Neuronal stem cell (in vitro differentiated cells): ENCODE measurements around the gene SPRING1.

Source experiments
- DNase-seq: peaks from one replicate; pipeline ENCODE4 v3.0.0-alpha.2; 2013; ENCODE audit warnings: low spot score
- H2AFZ ChIP-seq: one replicate; pipeline ENCODE4 v1.6.1; 2013; ENCODE audit warnings: mild to moderate bottlenecking, low read length, inconsistent platforms
- H2AK5ac ChIP-seq: 2 replicates; pipeline ENCODE4 v1.6.1; 2013; ENCODE audit warnings: low read depth, mild to moderate bottlenecking, inconsistent platforms, low read length, moderate library complexity, mixed read lengths
- H2BK120ac ChIP-seq: 2 replicates; pipeline ENCODE4 v1.6.1; 2013; ENCODE audit warnings: low read depth, mild to moderate bottlenecking, inconsistent platforms, low read length, moderate library complexity, mixed read lengths
- H2BK12ac ChIP-seq: one replicate; pipeline ENCODE4 v1.6.1; 2013; ENCODE audit warnings: low read length, inconsistent platforms
- H2BK15ac ChIP-seq: 2 replicates; pipeline ENCODE4 v1.6.1; 2013; ENCODE audit warnings: mild to moderate bottlenecking, low read length, inconsistent platforms, mixed read lengths
- H2BK5ac ChIP-seq: one replicate; pipeline ENCODE4 v1.6.1; 2013; ENCODE audit warnings: inconsistent platforms, mild to moderate bottlenecking, low read length, moderate library complexity
- H3K14ac ChIP-seq: one replicate; pipeline ENCODE4 v1.6.1; 2013; ENCODE audit warnings: low read length, inconsistent platforms
- H3K18ac ChIP-seq: 2 replicates; pipeline ENCODE4 v1.6.1; 2013; ENCODE audit warnings: low read length, inconsistent platforms
- H3K23ac ChIP-seq: 2 replicates; pipeline ENCODE4 v1.6.1; 2013; ENCODE audit warnings: low read depth, mild to moderate bottlenecking, mixed read lengths, low read length, inconsistent platforms; ENCODE audit not compliant: poor library complexity
- H3K27ac ChIP-seq: replicated peaks from 3 replicates; pipeline ENCODE4 v1.5.1; 2013; ENCODE audit warnings: low read length, inconsistent platforms
- H3K27me3 ChIP-seq, 3 experiments: 2 replicates each; pipeline ENCODE4 v1.6.1; 2013; ENCODE audit warnings: low read length in 3 of 3, mild to moderate bottlenecking in 2 of 3, inconsistent platforms in 1 of 3, low read depth in 1 of 3, mixed read lengths in 1 of 3, moderate library complexity in 1 of 3; ENCODE audit not compliant: control insufficient read depth in 3 of 3, insufficient read depth in 3 of 3
- H3K36me3 ChIP-seq, 2 donors: replicated peaks in 1 of 2; 2 replicates each; pipeline ENCODE4 v1.6.1; 2013; ENCODE audit warnings: low read length in 2 of 2; ENCODE audit not compliant: control insufficient read depth in 2 of 2, insufficient read depth in 2 of 2
- H3K4ac ChIP-seq: 2 replicates; pipeline ENCODE4 v1.6.1; 2013; ENCODE audit warnings: inconsistent platforms, mild to moderate bottlenecking, low read length, moderate library complexity
- H3K4me1 ChIP-seq, 2 donors: 1 replicate in 1 of 2; 2 replicates in 1 of 2; pipeline ENCODE4 v1.6.1; 2013; ENCODE audit warnings: low read length in 2 of 2, low read depth in 1 of 2; ENCODE audit not compliant: control insufficient read depth in 2 of 2, insufficient read depth in 1 of 2
- H3K4me2 ChIP-seq: one replicate; pipeline ENCODE4 v1.6.1; 2013; ENCODE audit warnings: mild to moderate bottlenecking, low read length, inconsistent platforms; ENCODE audit not compliant: insufficient read depth, poor library complexity, severe bottlenecking
- H3K4me3 ChIP-seq, 2 donors: 2 replicates each; pipeline ENCODE4 v1.5.1; 2013; ENCODE audit warnings: low read length in 2 of 2, mild to moderate bottlenecking in 2 of 2, inconsistent platforms in 1 of 2, moderate library complexity in 1 of 2
- H3K79me1 ChIP-seq: one replicate; pipeline ENCODE4 v1.6.1; 2013; ENCODE audit warnings: low read depth, mild to moderate bottlenecking, inconsistent platforms, low read length, moderate library complexity
- H3K9ac ChIP-seq: one replicate; pipeline ENCODE4 v1.6.1; 2013; ENCODE audit warnings: mild to moderate bottlenecking, low read depth, low read length, inconsistent platforms; ENCODE audit not compliant: poor library complexity
- H3K9me3 ChIP-seq, 2 donors: replicated peaks in 1 of 2; 2 replicates each; pipeline versions ENCODE3 to v1.6.1; 2013; ENCODE audit warnings: low read length in 2 of 2, mild to moderate bottlenecking in 2 of 2, inconsistent platforms in 1 of 2, low read depth in 1 of 2, mixed read lengths in 1 of 2, moderate library complexity in 1 of 2; ENCODE audit not compliant: control insufficient read depth in 2 of 2, insufficient read depth in 1 of 2
- H4K8ac ChIP-seq: one replicate; pipeline ENCODE4 v1.6.1; 2013; ENCODE audit warnings: low read depth, mild to moderate bottlenecking, inconsistent platforms, low read length, moderate library complexity
- H4K91ac ChIP-seq: one replicate; pipeline ENCODE4 v1.6.1; 2013; ENCODE audit warnings: low read length, low read depth, mild to moderate bottlenecking, inconsistent platforms; ENCODE audit not compliant: poor library complexity
- WGBS, 2 donors: extraction: QIAGEN DNeasy Blood & Tissue Kit; methylation state at CpG; one replicate each; pipeline ENCODE4 v1.1.7; 2013; ENCODE audit warnings: missing lambda C conversion rate in 2 of 2, mixed read lengths in 1 of 2; ENCODE audit not compliant: insufficient read length in 2 of 2, insufficient replicate concordance in 1 of 2; ENCODE audit errors: extremely low coverage in 2 of 2; 5-methylcytosine and 5-hydroxymethylcytosine counted together

SPRING1 gene

GRCh38 chr12:116773276-116773731 is 35.4 kb upstream of the SPRING1 start:
- H3K23ac ChIP-seq: no peak overlapping the region
- H2BK12ac ChIP-seq: no peak overlapping the region
- no peak overlapping the region for H3K27ac ChIP-seq
- H3K4me1 ChIP-seq: no peaks in the 10 kb centered on the region
- H3K9me3 ChIP-seq: peaks cover 0 to 12% of the 10 kb centered on the region in 2 donors
- H2AFZ ChIP-seq: no peak overlapping the region
- H3K14ac ChIP-seq: no peak overlapping the region
- DNase-seq: no peak
- no peaks in the 10 kb centered on the region for H3K27me3 ChIP-seq
- H3K36me3 ChIP-seq: peaks cover 9 to 39% of the 10 kb centered on the region in 2 donors
- no peak overlapping the region for H4K8ac ChIP-seq
- no peaks in the 10 kb centered on the region for H3K79me1 ChIP-seq
- no peak overlapping the region for H4K91ac ChIP-seq
- H2BK15ac ChIP-seq: no peak overlapping the region
- no peak overlapping the region for H2BK5ac ChIP-seq
- H2BK120ac ChIP-seq: no peak overlapping the region
- H3K9ac ChIP-seq: no peak overlapping the region
- no peak overlapping the region for H2AK5ac ChIP-seq
- H3K18ac ChIP-seq: no peak overlapping the region
- WGBS, 2 donors: no CpG with 5 or more reads among the region's 4 CpGs
- no peak overlapping the region for H3K4me3 ChIP-seq
- no peak overlapping the region for H3K4ac ChIP-seq
- no peak overlapping the region for H3K4me2 ChIP-seq

GRCh38 chr12:116771651-116772050 is 33.8 kb upstream of the SPRING1 start:
- Histone ChIP-seq H3K27ac (no peak overlapping the region), H3K4ac (no peak overlapping the region), H2AK5ac (no peak overlapping the region), H4K8ac (no peak overlapping the region), H4K91ac (no peak overlapping the region), H3K79me1 (no peaks in the 10 kb centered on the region), H2BK5ac (no peak overlapping the region), H3K14ac (no peak overlapping the region), H3K36me3 (peaks cover 12 to 51% of the 10 kb centered on the region in 2 donors), H3K27me3 (no peaks in the 10 kb centered on the region), H3K4me2 (no peak overlapping the region), H2BK15ac (no peak overlapping the region), H3K9me3 (peaks cover 0 to 12% of the 10 kb centered on the region in 2 donors), H3K9ac (no peak overlapping the region), H2BK120ac (no peak overlapping the region), H2BK12ac (no peak overlapping the region), H3K4me3 (no peak overlapping the region), H3K18ac (no peak overlapping the region), H3K23ac (no peak overlapping the region), H3K4me1 (no peaks in the 10 kb centered on the region), H2AFZ (no peak overlapping the region)
- WGBS, 2 donors: no CpG with 5 or more reads among the region's 8 CpGs
- DNase-seq: no peak

- Histone ChIP-seq H3K4me2 (no peak overlapping the region), H4K8ac (no peak overlapping the region), H2BK12ac (no peak overlapping the region), H2BK15ac (no peak overlapping the region), H3K9ac (no peak overlapping the region), H3K79me1 (no peaks in the 10 kb centered on the region), H3K4ac (no peak overlapping the region), H3K18ac (no peak overlapping the region), H3K9me3 (no peaks in the 10 kb centered on the region), H2AK5ac (no peak overlapping the region), H4K91ac (no peak overlapping the region), H3K27ac (no peak overlapping the region), H2BK5ac (no peak overlapping the region), H3K27me3 (no peaks in the 10 kb centered on the region), H3K14ac (no peak overlapping the region), H3K4me3 (no peak overlapping the region), H3K36me3 (peaks cover 16 to 58% of the 10 kb centered on the region in 2 donors), H2BK120ac (no peak overlapping the region), H3K4me1 (no peaks in the 10 kb centered on the region), H2AFZ (no peak overlapping the region), H3K23ac (no peak overlapping the region)
- no CpG with 5 or more reads among the region's 3 CpGs for WGBS, 2 donors
- DNase-seq: no peak
Observed at GRCh38 chr12:116766746-116767145, 28.9 kb upstream of the SPRING1 start.

GRCh38 chr12:116766285-116766684 is 28.4 kb upstream of the SPRING1 start:
- peaks cover 17 to 60% of the 10 kb centered on the region in 2 donors for H3K36me3 ChIP-seq
- no peak overlapping the region for H4K91ac ChIP-seq
- no peak overlapping the region for H3K4me2 ChIP-seq
- no peak overlapping the region for H2BK15ac ChIP-seq
- H3K4me1 ChIP-seq: no peaks in the 10 kb centered on the region
- no peak overlapping the region for H2BK12ac ChIP-seq
- H2AK5ac ChIP-seq: no peak overlapping the region
- DNase-seq: no peak
- H2BK120ac ChIP-seq: no peak overlapping the region
- no peaks in the 10 kb centered on the region for H3K27me3 ChIP-seq
- H3K14ac ChIP-seq: no peak overlapping the region
- H3K27ac ChIP-seq: no peak overlapping the region
- no peak overlapping the region for H3K18ac ChIP-seq
- no peaks in the 10 kb centered on the region for H3K9me3 ChIP-seq
- no peak overlapping the region for H3K9ac ChIP-seq
- H3K23ac ChIP-seq: no peak overlapping the region
- H2AFZ ChIP-seq: no peak overlapping the region
- H4K8ac ChIP-seq: no peak overlapping the region
- no peak overlapping the region for H3K4me3 ChIP-seq
- H3K79me1 ChIP-seq: no peaks in the 10 kb centered on the region
- H3K4ac ChIP-seq: no peak overlapping the region
- no CpG with 5 or more reads among the region's 3 CpGs for WGBS, 2 donors
- no peak overlapping the region for H2BK5ac ChIP-seq
